SHP77 (cell line): Measurements from ENCODE around the gene LTBR.
A peak's percentile ranks its signal among the peaks of the same experiment; 100 is the strongest.

Experiments
- DNase-seq, 2 experiments: peaks; one replicate each; lab custom pipeline; 2025; lab: John Stamatoyannopoulos, UW

Gene LTBR

DNA sequence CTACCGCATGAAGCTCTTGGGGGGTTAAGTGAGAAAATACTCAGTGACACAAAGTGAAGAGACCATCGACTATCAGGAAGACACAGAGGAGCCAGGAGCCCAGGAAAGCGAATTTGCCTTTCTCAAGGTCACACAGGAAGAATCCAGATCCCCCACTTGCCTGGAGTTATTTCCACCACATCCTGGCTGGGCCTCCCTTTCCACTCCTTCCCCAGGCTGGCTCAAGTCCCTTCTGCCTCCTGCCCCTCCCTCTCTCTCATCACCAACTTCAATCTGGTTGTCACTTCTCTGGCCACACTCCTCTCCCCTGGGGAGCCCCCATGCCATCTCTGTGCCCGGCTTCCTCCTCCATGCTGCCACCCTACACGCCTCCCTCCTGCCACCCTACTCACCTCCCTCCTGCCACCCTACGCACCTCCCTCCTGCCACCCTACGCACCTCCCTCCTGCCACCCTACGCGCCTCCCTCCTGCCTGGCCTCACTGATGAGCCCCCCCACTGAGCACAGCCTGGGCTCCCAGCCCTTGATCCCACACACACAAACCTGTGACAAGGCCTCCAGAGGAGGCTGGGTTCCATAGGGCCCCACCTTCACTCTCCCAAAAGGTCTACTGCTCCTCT is 14.9 kb upstream of the LTBR start:
- no peak for DNase-seq

- DNase-seq, result no peak
These were observed 13.9 kb upstream of the LTBR start for GRCh38 chr12:6369916-6370575.

GRCh38 chr12:6370576-6370935 is 13.4 kb upstream of the LTBR start:
- no peak for DNase-seq

DNA sequence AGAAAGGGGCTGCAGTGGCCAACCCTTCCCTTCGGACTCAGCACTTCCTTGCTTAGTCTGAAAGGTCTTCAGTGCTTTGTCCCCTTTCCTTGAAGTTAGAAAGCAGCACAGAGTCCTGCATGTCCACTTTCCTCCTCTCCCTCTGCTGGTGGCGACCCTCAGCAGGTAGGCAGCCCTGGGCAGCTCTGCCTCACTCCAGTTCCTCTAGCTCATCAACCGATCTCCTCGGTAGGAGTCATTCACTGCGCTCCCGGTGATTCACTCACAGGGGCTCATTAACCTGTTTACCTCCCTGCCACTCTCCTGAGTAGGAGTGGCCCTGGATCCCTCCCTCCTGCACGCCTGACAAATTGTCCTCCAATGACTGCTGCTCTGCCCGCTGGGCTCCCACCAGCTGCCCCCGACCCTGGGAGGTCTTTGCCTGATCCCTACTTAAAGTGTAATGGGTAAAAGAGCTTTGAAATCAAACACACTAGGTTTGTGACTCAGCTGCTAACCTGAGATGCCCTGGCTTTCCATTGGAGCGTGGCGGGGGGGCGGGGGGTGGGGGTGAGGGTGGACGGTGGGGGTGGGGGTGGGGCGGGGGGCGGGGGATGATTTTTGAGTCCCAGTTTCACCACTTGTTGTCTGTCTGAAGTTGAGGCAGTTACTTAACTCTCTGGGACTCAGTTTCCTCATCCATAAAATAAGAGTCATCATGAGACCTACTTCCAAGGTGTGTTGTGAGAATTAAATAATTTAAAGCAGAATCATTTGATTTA is 12.8 kb upstream of the LTBR start:
- DNase-seq, result peak; percentile 65 to 76

GRCh38 chr12:6372403-6373003 is 11.5 kb upstream of the LTBR start:
- DNase-seq, result peak in 1 of 2 experiments; percentile 10

DNA sequence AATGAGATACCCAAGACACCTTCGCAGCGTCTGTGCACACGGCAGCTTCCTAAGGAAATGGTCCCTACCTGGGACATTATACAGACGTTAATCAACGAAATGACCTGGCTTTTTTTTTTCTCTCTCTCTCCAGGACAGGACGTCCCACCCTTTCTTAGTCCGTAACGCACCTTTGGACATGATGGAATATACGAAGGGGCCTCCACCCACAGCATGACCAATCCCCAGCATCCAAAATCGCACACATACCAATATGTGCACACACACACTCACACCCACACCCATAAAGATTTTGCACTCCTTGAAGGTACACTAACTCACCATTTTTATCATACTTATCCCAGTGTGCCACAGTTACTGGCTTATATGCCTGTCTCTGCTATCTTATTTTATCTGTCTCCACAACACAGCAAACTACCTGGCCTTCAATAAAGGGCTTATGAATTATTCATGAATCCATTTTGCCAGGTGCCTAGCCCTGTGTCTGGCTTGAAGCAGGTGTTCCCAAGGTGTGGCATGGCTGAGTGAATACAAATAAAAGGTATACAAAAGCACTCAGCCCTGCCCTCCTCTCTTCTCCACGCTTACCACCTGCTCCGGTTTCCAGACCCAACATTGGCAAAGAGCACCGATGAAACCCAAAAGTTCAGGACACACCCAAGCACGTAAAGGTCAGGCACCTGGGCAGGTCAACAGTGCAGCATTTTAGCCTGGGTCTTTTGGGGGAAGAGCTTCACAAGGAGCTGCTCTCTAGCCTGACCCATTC is 10.8 kb upstream of the LTBR start:
- DNase-seq, result no peak

GRCh38 chr12:6374028-6374785 is 9.8 kb upstream of the LTBR start:
- DNase-seq, result no peak

DNA sequence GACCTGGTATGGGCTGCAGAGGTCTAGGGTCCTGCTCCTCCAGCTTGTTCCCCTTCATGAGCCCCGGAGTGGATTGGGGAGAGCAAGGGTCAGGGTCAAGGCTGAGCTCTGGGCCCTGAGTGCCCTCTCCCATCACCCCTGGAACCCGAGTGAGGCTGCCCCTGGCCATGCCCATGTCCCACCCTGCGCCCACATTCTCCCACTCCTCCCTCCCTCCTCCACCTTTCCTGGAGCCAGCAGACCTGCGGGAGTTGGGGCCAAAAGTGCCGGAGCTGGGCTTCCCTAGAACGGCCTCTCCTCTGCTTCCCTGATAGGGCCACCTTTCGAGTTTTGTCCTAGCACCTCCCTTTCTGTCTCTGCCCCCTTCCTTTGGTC is 9.2 kb upstream of the LTBR start:
- no peak for DNase-seq

- DNase-seq, result no peak
These were observed 8.5 kb upstream of the LTBR start, which contains the start of gene SCNN1A for GRCh38 chr12:6375269-6376078. TSS of gene SCNN1A (minus strand) at chr12:6375563. CDS start at chr12:6374783, 780 bp downstream.

DNA sequence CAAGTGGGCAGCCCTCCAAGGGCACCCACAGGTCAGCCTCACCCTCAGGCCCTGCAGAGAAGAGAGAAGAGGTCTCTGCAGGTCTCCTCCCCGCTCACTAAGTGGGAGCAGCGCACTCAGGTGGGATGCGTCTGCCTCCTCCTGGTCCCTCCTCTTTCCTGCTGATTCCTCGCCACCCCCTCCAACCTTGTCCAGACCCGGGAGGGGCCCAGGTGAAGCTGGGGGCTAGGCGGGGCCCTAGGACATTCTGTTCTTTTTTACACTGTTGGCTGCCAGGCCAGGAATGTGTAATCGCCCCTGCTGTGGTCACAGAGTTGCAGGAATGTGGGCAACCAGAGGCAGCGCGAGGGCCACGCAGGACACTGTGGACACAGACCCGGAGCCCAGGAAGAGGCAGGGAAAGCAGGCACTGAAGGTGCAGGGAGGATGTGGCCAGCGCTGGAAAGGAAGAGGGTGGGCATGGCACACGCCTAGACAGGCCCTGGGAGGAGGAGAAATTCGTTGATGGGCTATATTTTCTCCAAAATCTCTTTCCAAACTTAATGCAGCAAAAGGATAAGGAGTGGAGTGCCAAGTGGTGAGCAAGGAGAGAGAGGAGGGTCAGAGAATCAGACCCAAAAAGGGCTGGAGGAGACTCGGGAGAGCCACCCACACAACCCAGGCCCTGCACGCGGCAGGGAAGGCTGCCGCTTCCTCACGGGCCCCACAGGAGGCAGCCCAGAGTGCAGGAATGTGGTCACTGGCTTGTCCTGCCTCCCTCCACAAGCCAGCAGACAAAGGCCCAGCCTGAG is 7.7 kb upstream of the LTBR start:
- DNase-seq, result no peak

DNA sequence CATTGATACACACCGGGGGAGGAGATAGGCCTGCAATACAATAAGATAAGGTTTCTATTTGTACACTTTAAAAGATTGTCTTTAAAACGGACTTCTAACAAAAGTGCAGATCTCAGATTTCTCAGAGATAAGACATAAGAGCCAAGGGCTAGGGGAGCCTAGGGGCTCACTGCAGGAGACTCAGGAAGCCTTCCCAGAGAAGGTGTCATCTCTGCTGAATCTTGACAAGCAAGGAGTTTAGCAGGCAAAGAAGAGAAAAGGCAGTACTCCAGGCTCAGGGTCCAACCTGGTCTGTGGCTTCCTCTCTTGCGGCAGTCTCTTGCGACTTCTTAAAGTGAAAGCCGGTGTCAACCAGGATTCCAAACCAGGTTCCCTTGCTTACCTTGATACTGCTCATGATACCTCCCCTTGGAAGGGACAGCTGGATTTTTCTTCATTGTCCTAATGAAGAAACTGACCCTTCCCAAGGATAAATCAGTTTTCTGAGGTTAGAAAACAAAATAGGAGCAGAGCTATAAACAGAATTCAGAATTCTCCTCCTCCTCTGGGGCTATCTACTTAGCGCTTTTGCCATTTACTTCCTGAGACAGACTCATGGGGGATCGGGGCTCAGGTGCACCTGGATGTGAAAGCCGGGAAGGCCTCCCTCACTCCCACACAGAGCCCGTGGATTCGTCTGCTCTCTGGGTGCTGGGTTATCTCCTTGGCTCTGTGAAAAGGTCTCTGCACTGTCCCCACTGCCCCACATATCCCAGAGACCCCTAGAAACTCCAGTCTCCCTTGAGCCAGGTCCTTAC is 6.9 kb upstream of the LTBR start:
- no peak for DNase-seq

- no peak for DNase-seq
These were observed 6.3 kb upstream of the LTBR start for GRCh38 chr12:6377667-6377994.

DNA sequence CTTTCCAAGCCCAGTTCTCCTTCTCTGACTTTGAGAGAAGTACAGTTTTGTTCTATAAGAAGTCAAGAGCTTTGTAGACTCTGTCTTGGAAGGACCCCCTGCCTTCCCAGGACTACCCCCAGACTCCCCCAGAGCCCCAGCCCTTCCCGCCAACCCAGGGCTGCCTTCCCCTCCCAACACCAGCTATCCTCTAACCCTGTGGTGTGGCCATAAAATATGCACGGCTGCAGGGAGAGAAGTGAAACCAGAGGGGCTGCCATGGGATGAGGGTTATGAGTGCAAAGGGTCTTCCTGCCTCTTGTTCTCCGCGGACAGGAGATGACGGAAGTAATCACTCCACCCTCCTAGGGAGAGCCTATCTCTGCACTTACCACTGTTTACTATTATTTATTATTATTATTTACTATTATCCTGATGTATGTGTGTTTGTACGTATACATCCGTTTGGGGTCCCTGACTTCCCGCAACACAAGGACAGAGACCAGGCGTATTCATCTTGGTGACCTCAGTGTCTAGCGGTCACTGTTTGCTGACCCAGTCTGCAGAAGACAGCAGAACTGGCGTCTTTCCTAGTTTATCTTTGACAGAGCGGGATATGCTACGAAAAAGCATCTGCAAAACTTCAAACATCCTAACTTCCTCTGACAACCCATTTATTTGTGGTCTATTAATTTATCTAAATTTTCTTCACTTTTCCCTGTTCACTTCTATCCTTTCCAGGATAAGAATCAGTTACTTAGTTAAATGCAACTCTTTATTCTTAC is 5.1 kb upstream of the LTBR start:
- no peak for DNase-seq

- no peak for DNase-seq
These were observed 3.5 kb upstream of the LTBR start for GRCh38 chr12:6380141-6381121.

DNA sequence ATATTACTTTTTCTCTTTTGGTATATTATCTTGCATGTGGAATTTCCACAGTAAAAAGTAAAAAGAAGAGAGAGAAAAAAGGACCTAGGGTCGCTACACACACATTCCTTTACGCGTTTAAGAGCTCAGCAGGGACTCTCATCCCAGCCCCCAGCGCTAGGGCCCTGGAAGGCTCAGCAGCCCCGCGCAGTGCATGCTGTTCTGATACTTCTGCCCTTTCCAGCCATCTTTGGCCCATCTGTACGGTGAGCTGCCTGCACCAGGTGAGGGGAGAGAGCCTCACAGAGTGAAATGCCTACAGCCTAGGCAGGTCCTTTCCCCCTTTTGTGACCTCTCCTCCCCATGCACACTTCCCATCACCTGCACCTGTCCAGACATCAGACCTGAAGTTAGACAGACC is 1.6 kb upstream of the LTBR start:
- no peak for DNase-seq

GRCh38 chr12:6382982-6383381 is 980 bp upstream of the LTBR start:
- DNase-seq, result no peak
